Peyer's patch (tissue), 4 donors: ENCODE results near the gene FAM228A. TPM values are rescaled to one million over a fixed set of nuclear protein-coding genes. Genes with fewer than 3 reads are reported as not detected.

Experiments
- DNase-seq, 3 donors: peaks; one replicate each; pipeline ENCODE4 v3.0.0-alpha.2; 2017 to 2019
- H3K27ac ChIP-seq, 4 donors: fragments of 200-600 bp; sonication (generic); one replicate each; pipeline ENCODE4 v1.5.1; 2016 to 2019
- H3K27me3 ChIP-seq, 2 donors: fragments of 200-600 bp; sonication (generic); one replicate each; pipeline ENCODE4 v1.5.1; 2019
- H3K36me3 ChIP-seq, 3 donors: fragments of 200-600 bp; sonication (generic); one replicate each; pipeline ENCODE4 v1.5.1; 2016 to 2019
- H3K4me1 ChIP-seq, 4 donors: fragments of 200-600 bp; sonication (generic); one replicate each; pipeline ENCODE4 v1.5.1; 2016 to 2019
- H3K4me3 ChIP-seq, 4 donors: fragments of 200-600 bp; sonication (generic); 1 replicate in 3 of 4; 2 replicates in 1 of 4; pipeline ENCODE4 v1.5.1; 2016 to 2019; ENCODE audit warnings: mild to moderate bottlenecking in 1 of 4
- H3K9me3 ChIP-seq, 4 donors: fragments of 200-600 bp; sonication (generic); one replicate each; pipeline ENCODE4 v1.5.1; 2016 to 2019; ENCODE audit warnings: mild to moderate bottlenecking in 1 of 4
- CTCF ChIP-seq, 6 experiments: fragments of 450-650 bp in 4 of 6; fragments of 200-600 bp in 2 of 6; sonication (generic) in 1 of 6; IDR thresholded peaks; one replicate each; pipeline ENCODE4 v1.5.1; 2017 to 2019; ENCODE audit warnings: antibody characterized with exemption in 6 of 6, mild to moderate bottlenecking in 3 of 6, moderate library complexity in 1 of 6
- POLR2A ChIP-seq, 2 donors: fragments of 450-650 bp; IDR thresholded peaks; one replicate each; pipeline ENCODE4 v1.5.1; 2017; ENCODE audit warnings: antibody characterized with exemption in 2 of 2, mild to moderate bottlenecking in 2 of 2, moderate library complexity in 2 of 2
- total RNA-seq, 4 donors: library from RNA; depleted of rRNA; stranded (reverse); fragments of >200 nt; gene quantifications; one replicate each; pipeline ENCODE4 v1.1.0, GENCODE V29; 2016

The FAM228A gene
- total RNA-seq, 4 donors from 2014 or later: 0.54 TPM; not detected in 3

- Histone ChIP-seq H3K27ac (no peak overlapping the region), H3K4me3 (no peak overlapping the region), H3K9me3 (no peaks in the 10 kb centered on the region), H3K36me3 (peaks cover 0 to 17% (median 0%) of the 10 kb centered on the region in 3 donors), H3K27me3 (no peaks in the 10 kb centered on the region), H3K4me1 (no peaks in the 10 kb centered on the region)
- TF ChIP-seq CTCF (IDR thresholded peaks at IDR 0.05) (peak in 2 of 6 experiments; percentile 19 to 20), POLR2A (IDR thresholded peaks at IDR 0.05) (no peak)
- DNase-seq: no peak
These were observed 53.6 kb downstream of the FAM228A start for GRCh38 chr2:24228470-24228869.

GRCh38 chr2:24231461-24231881 is 56.6 kb downstream of the FAM228A start:
- Histone ChIP-seq H3K27ac (no peak overlapping the region), H3K4me1 (no peaks in the 10 kb centered on the region), H3K4me3 (no peak overlapping the region), H3K9me3 (no peaks in the 10 kb centered on the region), H3K27me3 (no peaks in the 10 kb centered on the region), H3K36me3 (no peaks in the 10 kb centered on the region)
- no peak for TF ChIP-seq POLR2A (IDR thresholded peaks at IDR 0.05)
- DNase-seq: no peak

- no peak overlapping the region for H3K4me3 ChIP-seq
- H3K27ac ChIP-seq: no peak overlapping the region
- no peak for DNase-seq
- TF ChIP-seq POLR2A (IDR thresholded peaks at IDR 0.05) (no peak), CTCF (IDR thresholded peaks at IDR 0.05) (no peak)
- no peaks in the 10 kb centered on the region for H3K27me3 ChIP-seq
- H3K36me3 ChIP-seq: no peaks in the 10 kb centered on the region
- H3K9me3 ChIP-seq: no peaks in the 10 kb centered on the region
- no peaks in the 10 kb centered on the region for H3K4me1 ChIP-seq
These were observed 58.5 kb downstream of the FAM228A start for GRCh38 chr2:24233321-24233720.

- Histone ChIP-seq H3K4me1 (no peaks in the 10 kb centered on the region), H3K36me3 (peaks cover 0 to 7% (median 0%) of the 10 kb centered on the region in 3 donors), H3K27me3 (no peaks in the 10 kb centered on the region), H3K9me3 (no peaks in the 10 kb centered on the region), H3K4me3 (no peak overlapping the region), H3K27ac (no peak overlapping the region)
- TF ChIP-seq POLR2A (IDR thresholded peaks at IDR 0.05) (no peak), CTCF (IDR thresholded peaks at IDR 0.05) (no peak)
- no peak for DNase-seq
These were observed 62.5 kb downstream of the FAM228A start for GRCh38 chr2:24237313-24237712.

- Histone ChIP-seq H3K9me3 (no peaks in the 10 kb centered on the region), H3K27ac (no peak overlapping the region), H3K4me3 (no peak overlapping the region), H3K4me1 (no peaks in the 10 kb centered on the region), H3K27me3 (no peaks in the 10 kb centered on the region), H3K36me3 (peaks cover 0 to 12% (median 0%) of the 10 kb centered on the region in 3 donors)
- TF ChIP-seq CTCF (IDR thresholded peaks at IDR 0.05) (no peak), POLR2A (IDR thresholded peaks at IDR 0.05) (no peak)
- DNase-seq: no peak
These were observed 63.3 kb downstream of the FAM228A start for GRCh38 chr2:24238158-24238557.

- H3K4me1 ChIP-seq: no peaks in the 10 kb centered on the region
- H3K27me3 ChIP-seq: no peaks in the 10 kb centered on the region
- H3K27ac ChIP-seq: no peak overlapping the region
- no peak overlapping the region for H3K4me3 ChIP-seq
- H3K9me3 ChIP-seq: no peaks in the 10 kb centered on the region
- H3K36me3 ChIP-seq: peaks cover 0 to 25% (median 0%) of the 10 kb centered on the region in 3 donors
- TF ChIP-seq POLR2A (IDR thresholded peaks at IDR 0.05) (no peak), CTCF (IDR thresholded peaks at IDR 0.05) (no peak)
- no peak for DNase-seq
These were observed 64.7 kb downstream of the FAM228A start for GRCh38 chr2:24239553-24239952.

Other genes with a start within 250 kb of the FAM228A start
- gene ATAD2B, start 247.9 kb upstream of the FAM228A start, total RNA-seq: 10 to 100 TPM; 41.9 to 71.0 (median 53.1) TPM
- gene UBXN2A, start 234.6 kb upstream of the FAM228A start, total RNA-seq: 10 to 100 TPM; 11.7 to 20.4 (median 15.8) TPM
- gene MFSD2B, start 165.0 kb upstream of the FAM228A start, total RNA-seq: not detected
- 1 to 10 TPM; 3.3 to 5.8 (median 3.7) TPM for gene WDCP, start 127.7 kb upstream of the FAM228A start, total RNA-seq
- gene FKBP1B, start 125.3 kb upstream of the FAM228A start, total RNA-seq: 10 to 100 TPM in 2 of 4 donors, 1 to 10 TPM in 2; 6.7 to 16.3 (median 10.9) TPM
- 100 to 1,000 TPM in 2 of 4 donors, 10 to 100 TPM in 2; 75.9 to 138 (median 91.9) TPM for gene SF3B6, start 98.7 kb upstream of the FAM228A start, total RNA-seq
- 100 to 1,000 TPM in 3 of 4 donors, 10 to 100 TPM in 1; 87.5 to 371 (median 241) TPM for gene TP53I3, start 90.2 kb upstream of the FAM228A start, total RNA-seq
- not detected for gene PFN4, start 51.7 kb upstream of the FAM228A start, total RNA-seq
- gene FAM228B, start 51.6 kb upstream of the FAM228A start, total RNA-seq: 10 to 100 TPM in 2 of 4 donors, 1 to 10 TPM in 2; 6.0 to 35.5 (median 9.1) TPM
- 100 to 1,000 TPM in 1 of 4 donors, 10 to 100 TPM in 3; 35.6 to 112 (median 46.4) TPM for gene ITSN2, start 185.5 kb downstream of the FAM228A start, total RNA-seq